GM12892 (cell line): ENCODE results near the gene SLC39A2.

Experiments used
- DNase-seq: peaks from one replicate; pipeline ENCODE4 v3.0.0; 2011; ENCODE audit not compliant: insufficient read length
- FAIRE-seq: peaks from 2 replicates; lab custom pipeline; 2011; peaks lifted over from hg19 to GRCh38; lab: Jason Lieb, UNC
- POLR2A ChIP-seq: IDR thresholded peaks from 2 replicates; pipeline ENCODE4 v1.6.1; 2011; ENCODE audit warnings: low read depth, low read length, control low read depth
- POLR2AphosphoS5 ChIP-seq: IDR thresholded peaks from 2 replicates; pipeline ENCODE4 v1.6.1; 2011; ENCODE audit warnings: low read depth, low read length, control low read depth
- TAF1 ChIP-seq: IDR thresholded peaks from 2 replicates; pipeline ENCODE4 v1.6.1; 2011; ENCODE audit warnings: low read depth, mild to moderate bottlenecking, control low read depth, low read length, borderline replicate concordance

The SLC39A2 gene

DNA sequence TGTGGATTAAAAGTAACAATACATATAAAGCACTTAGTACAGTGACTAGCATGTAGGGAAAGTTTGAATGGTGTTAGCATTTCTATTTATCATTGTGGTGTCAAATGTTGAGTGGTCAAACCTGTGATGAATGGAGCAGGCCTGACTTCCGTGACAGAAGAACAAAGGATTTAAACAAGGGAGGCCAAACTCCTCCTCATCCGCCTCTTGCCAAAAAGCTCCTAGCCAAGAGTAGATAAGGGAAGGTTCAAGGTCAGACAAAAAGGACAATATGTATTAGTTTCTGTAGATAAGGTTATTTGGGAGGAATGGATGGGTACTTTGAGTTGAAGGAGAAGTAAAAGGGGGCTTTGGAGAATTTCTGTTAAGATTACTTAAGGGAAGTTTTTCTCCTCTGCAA lies 49.5 kb downstream of the SLC39A2 start:
- TF ChIP-seq TAF1 (no peak), POLR2AphosphoS5 (no peak), POLR2A (no peak)
- DNase-seq (no peak), FAIRE-seq (no peak)

DNA sequence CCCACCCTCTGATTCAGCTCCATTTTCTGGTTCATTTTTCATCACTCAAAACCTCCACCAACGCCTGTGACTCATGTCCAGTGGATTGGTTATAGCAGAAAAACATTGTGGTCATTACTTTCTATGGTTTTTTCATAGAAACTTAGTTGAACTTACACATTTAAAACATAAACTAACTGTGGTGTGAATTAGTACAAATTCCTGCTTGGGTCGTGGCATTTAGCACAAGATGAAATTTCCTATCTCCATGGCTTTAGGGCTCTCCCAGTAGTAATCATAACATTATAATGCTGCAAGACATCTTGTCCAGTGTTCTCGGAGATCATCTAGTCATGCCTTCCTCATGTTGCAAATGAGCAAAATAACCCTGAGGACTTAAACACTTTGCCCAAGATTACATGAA lies 50.2 kb downstream of the SLC39A2 start:
- TF ChIP-seq POLR2A = no peak
- TF ChIP-seq POLR2AphosphoS5 = no peak
- TF ChIP-seq TAF1 = no peak
- no peak for DNase-seq
- no peak for FAIRE-seq

DNA sequence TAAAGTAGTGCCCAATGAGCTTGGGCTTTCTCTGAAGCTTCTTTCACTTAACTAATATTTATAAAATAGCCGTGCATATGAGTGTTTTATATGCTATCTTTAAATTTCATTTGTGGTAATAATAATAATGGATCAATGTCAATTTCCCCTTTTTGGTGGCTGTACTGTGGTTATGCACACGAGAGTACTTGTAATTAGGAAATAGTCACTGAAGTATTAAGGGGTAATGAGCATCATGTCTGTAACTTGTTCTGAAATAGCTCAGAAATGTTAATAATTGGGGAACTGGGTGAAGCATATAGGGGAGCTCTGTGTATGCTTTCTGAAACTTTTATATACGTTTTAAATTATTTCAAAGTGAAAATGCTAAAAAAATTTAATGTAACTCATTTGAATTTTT lies 51.5 kb downstream of the SLC39A2 start:
- no peak for FAIRE-seq

More for the DNA sequence above, 51.5 kb downstream of the SLC39A2 start:
- TF ChIP-seq TAF1 = no peak
- TF ChIP-seq POLR2AphosphoS5 = no peak
- no peak for TF ChIP-seq POLR2A
- no peak for DNase-seq
